ENCODE measurements around the gene ADCY6. TPM values are rescaled to one million over a fixed set of nuclear protein-coding genes. Genes with fewer than 3 reads are reported as not detected.

The ADCY6 gene
- total RNA-seq, 1 donor from 2014 or later, result 17.4 TPM

DNA sequence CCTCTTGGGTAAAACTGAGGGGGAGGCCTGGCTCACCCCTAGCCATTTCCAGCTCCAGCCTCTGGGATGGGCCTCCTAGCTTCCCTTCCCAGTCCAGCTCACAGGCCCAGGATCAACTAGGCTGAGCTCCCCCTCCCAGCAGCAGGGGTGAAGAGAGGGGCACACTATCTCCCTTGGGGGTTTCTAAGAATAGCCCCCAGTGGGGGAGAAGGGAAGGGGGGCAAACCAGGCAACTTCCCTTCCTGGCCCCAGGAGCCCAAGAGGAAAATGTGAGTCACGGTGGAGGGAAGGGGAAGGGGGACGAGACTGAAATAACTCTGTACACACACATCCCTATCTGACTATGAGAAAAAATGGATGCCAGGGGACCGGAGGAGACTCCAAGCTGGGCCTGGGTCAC is 9.0 kb downstream of the ADCY6 start:
- Mint-ChIP-seq H3K9me3 (ENCODE audit: unreplicated experiment) (peaks cover 8% of the 10 kb centered on the region), H3K27ac (ENCODE audit: unreplicated experiment) (no peak overlapping the region), H3K4me3 (ENCODE audit: unreplicated experiment) (no peak overlapping the region), H3K36me3 (ENCODE audit: unreplicated experiment) (no peaks in the 10 kb centered on the region), H3K27me3 (ENCODE audit: unreplicated experiment) (peaks cover 8% of the 10 kb centered on the region), H3K4me1 (ENCODE audit: low read depth, unreplicated experiment) (peaks cover 1% of the 10 kb centered on the region)
- TF ChIP-seq, protein P1, sequence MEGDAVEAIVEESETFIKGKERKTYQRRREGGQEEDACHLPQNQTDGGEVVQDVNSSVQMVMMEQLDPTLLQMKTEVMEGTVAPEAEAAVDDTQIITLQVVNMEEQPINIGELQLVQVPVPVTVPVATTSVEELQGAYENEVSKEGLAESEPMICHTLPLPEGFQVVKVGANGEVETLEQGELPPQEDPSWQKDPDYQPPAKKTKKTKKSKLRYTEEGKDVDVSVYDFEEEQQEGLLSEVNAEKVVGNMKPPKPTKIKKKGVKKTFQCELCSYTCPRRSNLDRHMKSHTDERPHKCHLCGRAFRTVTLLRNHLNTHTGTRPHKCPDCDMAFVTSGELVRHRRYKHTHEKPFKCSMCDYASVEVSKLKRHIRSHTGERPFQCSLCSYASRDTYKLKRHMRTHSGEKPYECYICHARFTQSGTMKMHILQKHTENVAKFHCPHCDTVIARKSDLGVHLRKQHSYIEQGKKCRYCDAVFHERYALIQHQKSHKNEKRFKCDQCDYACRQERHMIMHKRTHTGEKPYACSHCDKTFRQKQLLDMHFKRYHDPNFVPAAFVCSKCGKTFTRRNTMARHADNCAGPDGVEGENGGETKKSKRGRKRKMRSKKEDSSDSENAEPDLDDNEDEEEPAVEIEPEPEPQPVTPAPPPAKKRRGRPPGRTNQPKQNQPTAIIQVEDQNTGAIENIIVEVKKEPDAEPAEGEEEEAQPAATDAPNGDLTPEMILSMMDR (IDR thresholded peaks at IDR 0.05; ENCODE audit: partially characterized antibody, unreplicated experiment), result no peak
- DNase-seq, result no peak

DNA sequence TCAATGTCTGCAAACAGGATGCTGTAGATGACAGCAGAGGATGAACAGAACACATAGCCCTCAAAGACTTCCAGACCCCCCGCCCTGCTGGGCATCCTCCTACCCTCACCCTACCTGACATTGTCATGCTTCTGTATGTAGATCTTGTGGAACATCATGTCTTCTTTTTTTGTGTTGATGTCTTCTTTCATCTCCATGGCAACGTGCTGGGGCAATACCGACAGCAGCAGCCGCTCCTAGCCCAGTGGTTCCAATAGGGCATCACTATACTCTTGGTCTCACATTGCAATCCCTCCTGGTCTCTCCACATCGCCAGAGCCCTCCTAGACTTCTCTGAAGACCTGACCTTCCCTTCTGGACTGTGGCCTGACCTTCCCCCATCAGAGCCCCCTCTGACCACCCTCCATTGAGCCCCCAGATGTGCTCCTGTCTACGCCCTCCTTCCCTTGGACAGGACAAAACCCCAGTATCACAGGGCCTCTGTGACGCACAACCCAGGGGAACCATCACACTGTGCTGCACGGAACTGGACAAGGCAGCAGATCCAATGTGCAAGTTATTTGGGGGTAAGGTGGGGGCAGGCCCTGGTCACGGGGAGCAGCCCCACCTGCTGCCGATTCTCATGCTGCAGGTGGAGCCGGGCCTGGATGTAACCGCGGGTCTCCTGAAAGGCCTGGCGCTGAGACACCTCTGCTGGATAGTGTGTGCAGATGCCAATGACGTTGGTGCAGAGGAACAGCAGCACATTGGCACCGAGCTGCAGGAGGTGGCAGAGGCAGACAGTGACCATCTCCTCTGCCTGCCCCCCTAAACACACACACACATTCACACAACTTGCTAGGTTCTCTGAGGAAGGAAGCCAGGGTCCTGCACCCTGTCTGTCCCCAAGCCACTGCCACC is 11.1 kb downstream of the ADCY6 start:
- DNase-seq, result no peak
- H3K27ac Mint-ChIP-seq (ENCODE audit: unreplicated experiment), result no peak overlapping the region
- TF ChIP-seq, protein P1 (IDR thresholded peaks at IDR 0.05; ENCODE audit: partially characterized antibody, unreplicated experiment), result no peak
- H3K36me3 Mint-ChIP-seq (ENCODE audit: unreplicated experiment), result no peaks in the 10 kb centered on the region
- peaks cover 9% of the 10 kb centered on the region for H3K27me3 Mint-ChIP-seq (ENCODE audit: unreplicated experiment)
- peaks cover 1% of the 10 kb centered on the region for H3K4me1 Mint-ChIP-seq (ENCODE audit: low read depth, unreplicated experiment)
- H3K4me3 Mint-ChIP-seq (ENCODE audit: unreplicated experiment), result no peak overlapping the region
- peaks cover 9% of the 10 kb centered on the region for H3K9me3 Mint-ChIP-seq (ENCODE audit: unreplicated experiment)

DNA sequence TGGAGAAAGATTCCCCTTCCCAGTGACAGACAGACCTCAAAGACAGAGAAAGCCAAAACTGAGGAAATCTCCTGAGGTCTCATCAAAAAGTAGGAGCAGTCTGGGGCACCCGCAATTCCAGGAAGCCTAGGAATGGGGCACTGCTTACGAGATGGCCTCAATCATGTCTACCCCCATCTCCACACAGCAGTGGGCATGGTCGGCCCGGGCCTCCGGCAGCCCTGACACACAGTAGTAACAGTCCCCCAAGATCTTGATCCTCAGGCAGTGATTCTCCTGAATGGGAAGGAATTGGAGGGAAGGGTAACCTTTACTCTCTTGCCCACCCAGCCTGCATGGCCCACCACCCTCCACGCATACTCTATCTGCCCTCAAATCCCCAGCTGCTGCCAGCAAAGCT is 11.9 kb downstream of the ADCY6 start:
- Mint-ChIP-seq H3K4me3 (ENCODE audit: unreplicated experiment) (no peak overlapping the region), H3K27me3 (ENCODE audit: unreplicated experiment) (peaks cover 8% of the 10 kb centered on the region), H3K36me3 (ENCODE audit: unreplicated experiment) (no peaks in the 10 kb centered on the region), H3K4me1 (ENCODE audit: low read depth, unreplicated experiment) (peaks cover 1% of the 10 kb centered on the region), H3K27ac (ENCODE audit: unreplicated experiment) (peak overlapping the region; percentile 48), H3K9me3 (ENCODE audit: unreplicated experiment) (peaks cover 9% of the 10 kb centered on the region)
- no peak for DNase-seq
- TF ChIP-seq, protein P1 (IDR thresholded peaks at IDR 0.05; ENCODE audit: partially characterized antibody, unreplicated experiment), result no peak

DNA sequence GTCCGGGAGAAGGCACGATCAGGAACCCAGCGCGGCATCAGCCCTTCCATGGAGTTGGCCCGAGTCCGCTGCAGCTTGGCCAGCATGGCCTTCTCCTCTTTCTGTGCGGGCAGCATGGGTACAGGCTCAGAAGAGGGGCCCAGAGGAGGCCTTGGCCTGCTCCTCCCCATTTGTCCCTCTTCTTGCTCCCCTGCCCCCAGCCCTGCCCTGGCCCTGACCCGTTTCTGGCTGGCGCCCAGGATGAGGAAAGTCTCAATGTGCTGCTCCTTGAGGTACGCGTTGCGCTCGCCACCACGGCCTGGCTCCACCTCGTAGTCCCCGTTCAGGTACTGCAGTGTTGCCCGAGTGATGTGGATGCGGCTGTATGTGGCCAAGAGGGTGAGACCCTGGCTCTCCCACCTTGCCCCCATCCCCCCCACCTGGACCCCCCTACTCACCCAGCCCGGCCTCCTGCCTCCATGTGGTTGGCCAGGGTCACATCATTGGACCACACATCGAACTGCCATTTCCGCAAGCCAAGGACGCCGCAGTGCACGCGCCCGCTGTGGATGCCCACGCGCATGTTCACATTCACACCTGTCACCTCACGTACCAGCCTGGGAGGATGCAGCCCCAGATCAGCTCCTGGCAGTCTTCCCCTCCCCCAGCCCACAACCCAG is 12.8 kb downstream of the ADCY6 start:
- Mint-ChIP-seq H3K27me3 (ENCODE audit: unreplicated experiment) (peaks cover 6% of the 10 kb centered on the region), H3K9me3 (ENCODE audit: unreplicated experiment) (peaks cover 11% of the 10 kb centered on the region), H3K4me3 (ENCODE audit: unreplicated experiment) (no peak overlapping the region), H3K4me1 (ENCODE audit: low read depth, unreplicated experiment) (peaks cover 1% of the 10 kb centered on the region), H3K27ac (ENCODE audit: unreplicated experiment) (no peak overlapping the region), H3K36me3 (ENCODE audit: unreplicated experiment) (peaks cover 5% of the 10 kb centered on the region)
- TF ChIP-seq, protein P1 (IDR thresholded peaks at IDR 0.05; ENCODE audit: partially characterized antibody, unreplicated experiment), result no peak
- no peak for DNase-seq

DNA sequence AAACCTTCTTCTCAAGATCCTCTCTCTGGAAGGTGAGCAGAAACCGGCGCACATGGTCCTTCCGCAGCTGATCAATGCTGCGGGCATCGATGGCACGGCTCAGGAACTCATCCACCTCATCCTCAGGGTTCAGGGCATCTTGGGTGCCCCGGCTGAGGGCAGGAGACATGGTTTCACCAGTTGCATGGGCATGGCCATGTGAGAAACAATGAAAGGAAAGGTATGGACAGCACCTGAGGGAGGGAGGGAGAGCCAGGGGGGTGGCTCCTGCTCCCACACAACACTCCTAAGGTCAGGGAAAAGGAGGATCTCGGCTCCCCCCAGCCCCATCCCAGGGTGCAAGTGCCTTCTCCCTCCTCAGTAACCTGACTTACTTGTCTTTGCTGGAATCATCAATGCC is 13.6 kb downstream of the ADCY6 start:
- Mint-ChIP-seq H3K27ac (ENCODE audit: unreplicated experiment) (no peak overlapping the region), H3K4me1 (ENCODE audit: low read depth, unreplicated experiment) (peaks cover 1% of the 10 kb centered on the region), H3K9me3 (ENCODE audit: unreplicated experiment) (peaks cover 11% of the 10 kb centered on the region), H3K36me3 (ENCODE audit: unreplicated experiment) (peaks cover 5% of the 10 kb centered on the region), H3K27me3 (ENCODE audit: unreplicated experiment) (peaks cover 6% of the 10 kb centered on the region), H3K4me3 (ENCODE audit: unreplicated experiment) (no peak overlapping the region)
- TF ChIP-seq, protein P1 (IDR thresholded peaks at IDR 0.05; ENCODE audit: partially characterized antibody, unreplicated experiment), result no peak
- no peak for DNase-seq
